ENCODE measurements around the gene TMEM131.

TMEM131 gene

GRCh38 chr2:97720746-97721145 lies 275.0 kb downstream of the TMEM131 start:
- no peaks in the 10 kb centered on the region for H3K36me3 ChIP-seq (ENCODE audit: control insufficient read depth, insufficient read depth, low read length)
- H3K4me1 ChIP-seq (ENCODE audit: control insufficient read depth, insufficient read depth, low read length), result peaks cover 2% of the 10 kb centered on the region
- no peak overlapping the region for H3K27ac ChIP-seq (ENCODE audit: insufficient read depth, low read depth, low read length, poor library complexity, severe bottlenecking)
- 32 to 41% methylated on average over 1 to 2 of the region's 2 CpGs for WGBS, 2 experiments
- H3K9me3 ChIP-seq (ENCODE audit: control insufficient read depth, low read length), result no peaks in the 10 kb centered on the region
- H3K27me3 ChIP-seq (ENCODE audit: control insufficient read depth, insufficient read depth, low read length, poor library complexity, severe bottlenecking), result no peaks in the 10 kb centered on the region
- H3K4me3 ChIP-seq (ENCODE audit: insufficient read depth, low read depth, low read length), result no peak overlapping the region

GRCh38 chr2:97719362-97720155 lies 276.2 kb downstream of the TMEM131 start:
- Histone ChIP-seq H3K27ac (ENCODE audit: insufficient read depth, low read depth, low read length, poor library complexity, severe bottlenecking) (no peak overlapping the region), H3K4me1 (ENCODE audit: control insufficient read depth, insufficient read depth, low read length) (peaks cover 8% of the 10 kb centered on the region), H3K27me3 (ENCODE audit: control insufficient read depth, insufficient read depth, low read length, poor library complexity, severe bottlenecking) (no peaks in the 10 kb centered on the region), H3K9me3 (ENCODE audit: control insufficient read depth, low read length) (no peaks in the 10 kb centered on the region), H3K4me3 (ENCODE audit: insufficient read depth, low read depth, low read length) (no peak overlapping the region), H3K36me3 (ENCODE audit: control insufficient read depth, insufficient read depth, low read length) (no peaks in the 10 kb centered on the region)
- WGBS, 2 experiments, result 92 to 94% methylated on average over 16 of the region's 16 CpGs

DNA sequence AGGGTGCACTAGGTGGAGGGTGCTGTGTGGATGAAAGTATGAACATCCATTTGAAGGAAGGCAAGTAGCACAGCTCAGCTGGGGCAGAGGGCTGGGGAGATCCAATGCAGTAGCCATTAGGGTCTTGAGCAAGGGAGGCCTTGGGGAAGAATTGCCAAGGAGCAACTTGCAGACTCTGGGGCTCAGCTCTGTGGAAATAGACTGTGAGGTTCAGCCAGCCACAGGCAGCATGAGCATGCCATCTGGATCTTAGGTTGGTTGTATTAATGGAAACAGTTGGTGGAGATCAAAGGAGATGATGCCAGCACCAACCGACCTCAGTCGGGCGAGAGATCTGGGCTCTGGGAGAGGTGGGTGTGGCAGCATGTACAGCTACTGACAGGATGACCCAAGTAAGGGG lies 276.8 kb downstream of the TMEM131 start:
- H3K4me3 ChIP-seq (ENCODE audit: insufficient read depth, low read depth, low read length), result no peak overlapping the region
- 96% methylated on average over 3 of the region's 3 CpGs for WGBS, 2 experiments
- H3K27ac ChIP-seq (ENCODE audit: insufficient read depth, low read depth, low read length, poor library complexity, severe bottlenecking), result no peak overlapping the region
- H3K4me1 ChIP-seq (ENCODE audit: control insufficient read depth, insufficient read depth, low read length), result peaks cover 8% of the 10 kb centered on the region
- H3K27me3 ChIP-seq (ENCODE audit: control insufficient read depth, insufficient read depth, low read length, poor library complexity, severe bottlenecking), result no peaks in the 10 kb centered on the region
- H3K9me3 ChIP-seq (ENCODE audit: control insufficient read depth, low read length), result no peaks in the 10 kb centered on the region
- no peaks in the 10 kb centered on the region for H3K36me3 ChIP-seq (ENCODE audit: control insufficient read depth, insufficient read depth, low read length)

DNA sequence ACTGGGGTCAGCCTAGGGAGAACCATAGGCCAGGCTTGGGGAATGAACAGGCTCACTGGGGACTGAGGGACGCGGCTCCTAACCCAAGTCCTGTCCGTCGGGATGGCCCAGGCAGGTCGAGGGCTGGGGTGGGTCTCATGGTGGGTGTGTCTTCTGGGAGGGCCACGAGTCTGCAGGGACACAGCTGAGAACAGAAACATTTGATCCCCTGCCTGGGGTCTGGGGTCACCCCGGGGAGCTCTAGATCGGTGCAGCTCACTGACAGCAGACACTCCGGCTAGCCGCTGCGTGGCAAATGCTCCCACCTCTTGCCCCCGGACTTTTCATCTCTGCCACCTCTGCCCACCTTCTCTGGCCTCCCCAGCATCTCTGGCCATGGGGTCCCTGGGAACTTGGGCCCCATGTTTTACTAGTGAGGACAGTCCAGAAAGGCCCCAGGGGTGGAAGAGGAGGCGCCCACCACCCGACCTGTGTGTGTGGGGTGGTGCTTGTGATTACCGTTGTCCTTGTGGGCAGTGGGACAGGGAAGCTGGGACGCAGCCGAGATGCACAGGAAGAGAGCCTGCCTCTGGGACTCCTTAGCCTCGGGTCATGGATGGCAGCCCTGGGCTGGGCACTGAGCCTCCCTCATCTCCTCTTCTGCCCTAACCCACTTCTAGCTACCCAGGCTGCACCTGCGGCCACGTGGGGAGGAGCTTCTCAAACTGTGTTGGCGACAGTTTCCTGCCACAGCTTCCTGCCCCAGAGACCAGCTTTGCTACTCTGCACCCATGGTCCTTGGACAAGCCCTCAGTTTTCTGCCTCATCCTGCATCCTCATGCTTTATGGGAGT lies 277.5 kb downstream of the TMEM131 start:
- H3K4me1 ChIP-seq (ENCODE audit: control insufficient read depth, insufficient read depth, low read length), result peaks cover 8% of the 10 kb centered on the region
- 92% methylated on average over 21 of the region's 21 CpGs for WGBS, 2 experiments
- H3K36me3 ChIP-seq (ENCODE audit: control insufficient read depth, insufficient read depth, low read length), result no peaks in the 10 kb centered on the region
- H3K27ac ChIP-seq (ENCODE audit: insufficient read depth, low read depth, low read length, poor library complexity, severe bottlenecking), result no peak overlapping the region
- no peaks in the 10 kb centered on the region for H3K27me3 ChIP-seq (ENCODE audit: control insufficient read depth, insufficient read depth, low read length, poor library complexity, severe bottlenecking)
- no peaks in the 10 kb centered on the region for H3K9me3 ChIP-seq (ENCODE audit: control insufficient read depth, low read length)
- no peak overlapping the region for H3K4me3 ChIP-seq (ENCODE audit: insufficient read depth, low read depth, low read length)

GRCh38 chr2:97717613-97717995 lies 278.1 kb downstream of the TMEM131 start:
- H3K4me1 ChIP-seq (ENCODE audit: control insufficient read depth, insufficient read depth, low read length), result peaks cover 8% of the 10 kb centered on the region
- H3K4me3 ChIP-seq (ENCODE audit: insufficient read depth, low read depth, low read length), result no peak overlapping the region
- no peak overlapping the region for H3K27ac ChIP-seq (ENCODE audit: insufficient read depth, low read depth, low read length, poor library complexity, severe bottlenecking)
- no peaks in the 10 kb centered on the region for H3K27me3 ChIP-seq (ENCODE audit: control insufficient read depth, insufficient read depth, low read length, poor library complexity, severe bottlenecking)
- H3K36me3 ChIP-seq (ENCODE audit: control insufficient read depth, insufficient read depth, low read length), result no peaks in the 10 kb centered on the region
- 89 to 93% methylated on average over 3 of the region's 3 CpGs for WGBS, 2 experiments
- no peaks in the 10 kb centered on the region for H3K9me3 ChIP-seq (ENCODE audit: control insufficient read depth, low read length)

DNA sequence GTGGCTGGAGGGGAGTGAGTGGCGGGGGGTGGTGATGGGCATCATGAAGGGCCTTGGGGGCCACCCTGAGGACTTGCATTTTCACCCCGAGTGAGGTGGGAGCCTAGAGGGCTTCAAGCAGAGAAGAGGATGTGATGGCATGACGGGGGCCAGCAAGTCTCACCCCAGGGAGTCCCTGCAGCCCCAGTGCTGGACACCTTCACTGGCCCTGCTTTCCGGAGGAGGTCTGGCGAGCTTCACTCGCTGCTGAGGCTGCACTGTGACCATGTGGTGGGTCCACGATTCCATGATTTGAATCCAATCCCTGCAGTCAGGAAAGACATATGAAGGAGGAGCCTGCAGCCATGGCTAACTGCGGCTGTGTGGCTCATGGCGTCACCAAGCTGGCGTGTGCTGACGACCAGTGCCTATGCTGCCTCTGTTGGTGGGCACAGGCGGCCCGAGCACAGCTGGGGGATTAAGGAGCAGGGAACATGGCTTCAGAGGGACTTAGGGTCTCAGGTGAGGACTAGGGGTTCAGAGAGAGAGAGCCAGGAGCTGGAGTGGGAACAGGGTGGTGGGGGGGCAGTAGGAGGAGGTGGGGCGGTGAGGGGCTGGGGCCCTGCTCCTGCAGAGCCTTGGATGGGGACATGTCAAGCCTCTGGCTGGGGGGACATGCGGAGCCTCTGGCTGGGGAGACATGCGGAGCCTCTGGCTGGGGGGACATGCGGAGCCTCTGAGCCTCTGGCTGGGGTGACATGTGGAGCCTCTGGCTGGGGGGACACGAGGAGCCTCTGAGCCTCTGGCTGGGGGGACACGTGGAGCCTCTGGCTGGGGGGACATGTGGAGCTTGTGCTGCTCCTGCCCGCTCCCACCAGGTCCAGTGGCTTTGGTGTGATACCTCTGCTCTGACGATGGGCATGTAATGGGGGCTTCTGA lies 278.8 kb downstream of the TMEM131 start:
- 93 to 94% methylated on average over 21 of the region's 21 CpGs for whole genome bisulfite sequencing, 2 experiments
- Histone ChIP-seq H3K36me3 (ENCODE audit: control insufficient read depth, insufficient read depth, low read length) (no peaks in the 10 kb centered on the region), H3K27ac (ENCODE audit: insufficient read depth, low read depth, low read length, poor library complexity, severe bottlenecking) (no peak overlapping the region), H3K4me3 (ENCODE audit: insufficient read depth, low read depth, low read length) (no peak overlapping the region), H3K9me3 (ENCODE audit: control insufficient read depth, low read length) (no peaks in the 10 kb centered on the region), H3K4me1 (ENCODE audit: control insufficient read depth, insufficient read depth, low read length) (peaks cover 8% of the 10 kb centered on the region), H3K27me3 (ENCODE audit: control insufficient read depth, insufficient read depth, low read length, poor library complexity, severe bottlenecking) (no peaks in the 10 kb centered on the region)

DNA sequence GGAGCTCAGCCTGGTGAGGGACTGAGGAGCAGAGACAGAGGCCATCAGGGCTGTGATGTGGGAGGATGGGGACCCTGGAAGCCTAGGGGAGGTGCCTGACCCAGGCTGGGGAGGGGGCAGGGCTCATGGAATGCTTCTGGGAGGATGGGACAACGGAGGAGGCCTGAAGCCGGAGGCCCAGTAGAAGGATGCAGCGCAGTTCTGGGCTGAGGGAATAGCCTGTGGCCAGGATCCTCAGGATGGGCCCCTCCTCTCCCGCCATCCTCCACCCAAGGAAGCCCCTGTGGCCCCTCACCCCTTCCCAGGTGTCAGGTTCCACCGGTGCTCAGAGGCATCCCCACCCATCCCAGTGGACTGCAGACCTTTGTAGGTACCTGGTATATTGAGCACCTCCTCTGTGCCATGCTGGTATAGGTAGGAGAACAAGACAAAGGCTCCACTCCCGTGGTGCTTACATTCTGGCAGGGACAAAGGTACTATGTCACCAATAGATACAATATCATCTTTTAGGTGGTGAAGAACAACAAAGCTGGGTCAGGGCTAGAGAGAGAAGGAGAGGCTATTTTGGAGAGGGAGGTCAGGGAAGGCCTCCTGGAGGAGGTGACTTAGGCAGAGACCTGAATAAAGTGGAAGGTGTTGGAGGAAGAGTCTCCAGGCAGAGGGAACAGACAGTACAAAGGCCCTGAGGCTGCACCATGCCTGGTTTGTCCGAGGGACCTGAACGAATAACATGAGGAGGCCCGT lies 279.6 kb downstream of the TMEM131 start:
- Histone ChIP-seq H3K36me3 (ENCODE audit: control insufficient read depth, insufficient read depth, low read length) (no peaks in the 10 kb centered on the region), H3K27ac (ENCODE audit: insufficient read depth, low read depth, low read length, poor library complexity, severe bottlenecking) (no peak overlapping the region), H3K4me1 (ENCODE audit: control insufficient read depth, insufficient read depth, low read length) (peaks cover 8% of the 10 kb centered on the region), H3K4me3 (ENCODE audit: insufficient read depth, low read depth, low read length) (no peak overlapping the region), H3K9me3 (ENCODE audit: control insufficient read depth, low read length) (no peaks in the 10 kb centered on the region), H3K27me3 (ENCODE audit: control insufficient read depth, insufficient read depth, low read length, poor library complexity, severe bottlenecking) (no peaks in the 10 kb centered on the region)
- WGBS, 2 experiments, result 84 to 89% methylated on average over 9 of the region's 9 CpGs

DNA sequence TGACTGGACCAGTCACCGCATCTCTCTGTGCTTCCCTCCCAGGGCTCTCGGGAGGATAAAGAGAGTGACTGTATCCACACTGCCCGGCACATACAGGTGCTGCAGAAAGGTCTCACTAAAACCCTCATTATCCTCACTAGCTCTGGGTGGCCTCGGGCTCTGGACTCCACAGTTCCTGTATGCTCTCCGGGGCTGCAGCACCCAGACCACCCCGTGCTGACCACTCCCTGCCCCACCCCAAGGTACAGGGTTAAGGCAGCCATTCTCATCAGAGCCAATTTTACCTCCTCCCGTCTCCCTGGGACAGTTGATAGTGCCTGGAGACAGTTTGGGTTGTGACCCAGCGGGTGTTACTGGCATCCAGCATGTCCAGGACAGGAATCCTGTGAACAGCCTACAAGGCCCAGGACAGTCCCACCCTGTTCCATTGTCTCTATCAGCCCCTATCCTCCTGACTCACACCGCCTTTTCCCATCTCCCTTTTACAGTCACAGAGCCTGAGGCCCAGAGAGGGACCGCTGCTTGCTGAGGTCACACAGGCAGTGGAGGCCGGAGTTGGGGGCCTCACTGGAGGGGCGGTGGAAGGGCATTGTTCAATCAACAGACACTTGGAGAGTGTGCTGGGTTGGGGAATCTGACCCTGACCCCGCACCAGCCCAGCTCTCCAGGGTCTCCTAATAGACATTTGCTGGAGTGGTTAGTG lies 280.6 kb downstream of the TMEM131 start:
- Histone ChIP-seq H3K27me3 (ENCODE audit: control insufficient read depth, insufficient read depth, low read length, poor library complexity, severe bottlenecking) (no peaks in the 10 kb centered on the region), H3K4me3 (ENCODE audit: insufficient read depth, low read depth, low read length) (no peak overlapping the region), H3K9me3 (ENCODE audit: control insufficient read depth, low read length) (no peaks in the 10 kb centered on the region), H3K4me1 (ENCODE audit: control insufficient read depth, insufficient read depth, low read length) (peaks cover 8% of the 10 kb centered on the region), H3K36me3 (ENCODE audit: control insufficient read depth, insufficient read depth, low read length) (no peaks in the 10 kb centered on the region), H3K27ac (ENCODE audit: insufficient read depth, low read depth, low read length, poor library complexity, severe bottlenecking) (no peak overlapping the region)
- 93 to 94% methylated on average over 13 of the region's 13 CpGs for WGBS, 2 experiments

All from ectodermal cell (in vitro differentiated cells).